Mucosa of stomach (tissue), 1 donor: Measurements from ENCODE around the gene ISY1.
"Not testable (repeated sequence)": the region's sequence is repeated elsewhere in the genome, so short reads cannot be mapped to it uniquely, and the experiment has no call there.

Source experiments
- H3K27me3 ChIP-seq: one replicate; pipeline ENCODE4 v1.7.0; 2013; ENCODE audit warnings: mild to moderate bottlenecking, low read length; ENCODE audit not compliant: control insufficient read depth, insufficient read depth
- H3K36me3 ChIP-seq: one replicate; pipeline ENCODE4 v1.7.0; 2013; ENCODE audit warnings: low read length; ENCODE audit not compliant: control insufficient read depth, insufficient read depth
- H3K4me1 ChIP-seq: one replicate; pipeline ENCODE4 v1.7.0; 2013; ENCODE audit warnings: mild to moderate bottlenecking, low read length; ENCODE audit not compliant: control insufficient read depth, insufficient read depth
- H3K4me3 ChIP-seq: one replicate; pipeline ENCODE4 v1.7.0; 2013; ENCODE audit warnings: low read length
- H3K9ac ChIP-seq: one replicate; pipeline ENCODE4 v1.7.0; 2013; ENCODE audit warnings: mild to moderate bottlenecking, low read length, moderate library complexity
- H3K9me3 ChIP-seq: one replicate; pipeline ENCODE4 v1.7.0; 2013; ENCODE audit warnings: mild to moderate bottlenecking, low read length, moderate library complexity; ENCODE audit not compliant: control insufficient read depth
- donor health status: Pancreatic carcinoma.

Gene ISY1

DNA sequence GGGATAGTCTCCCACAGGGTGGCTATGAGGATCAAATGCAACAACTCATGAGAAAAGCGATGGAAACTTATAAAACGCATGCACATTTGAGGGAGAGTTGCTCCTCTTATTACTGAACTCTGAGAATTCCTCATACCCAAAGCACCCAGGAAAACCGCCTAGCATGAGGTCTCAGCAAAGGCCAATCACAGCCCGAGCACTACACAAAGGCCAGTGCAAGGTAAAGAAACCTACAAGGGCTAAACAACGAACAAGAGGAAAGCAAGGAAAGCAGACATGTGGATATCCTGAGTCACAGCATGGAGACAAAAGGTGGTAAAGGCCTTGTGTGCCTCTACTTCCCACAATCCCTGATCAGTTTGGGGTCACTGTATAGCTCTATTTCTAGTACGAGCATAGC, 46.4 kb downstream of the ISY1 start:
- no peaks in the 10 kb centered on the region for H3K9me3 ChIP-seq
- H3K4me1 ChIP-seq = peaks cover 26% of the 10 kb centered on the region
- peaks cover 6% of the 10 kb centered on the region for H3K36me3 ChIP-seq
- no peak overlapping the region for H3K4me3 ChIP-seq
- H3K27me3 ChIP-seq = no peaks in the 10 kb centered on the region
- no peak overlapping the region for H3K9ac ChIP-seq

GRCh38 chr3:129112308-129113052, 48.4 kb downstream of the ISY1 start:
- peaks cover 10% of the 10 kb centered on the region for H3K4me1 ChIP-seq
- no peaks in the 10 kb centered on the region for H3K9me3 ChIP-seq
- no peak overlapping the region for H3K9ac ChIP-seq
- no peak overlapping the region for H3K4me3 ChIP-seq
- peaks cover 6% of the 10 kb centered on the region for H3K36me3 ChIP-seq
- H3K27me3 ChIP-seq = no peaks in the 10 kb centered on the region

GRCh38 chr3:129111076-129111780, 49.6 kb downstream of the ISY1 start:
- not testable (repeated sequence) for H3K4me3 ChIP-seq, H3K9ac ChIP-seq, H3K27me3 ChIP-seq, H3K4me1 ChIP-seq, H3K36me3 ChIP-seq, H3K9me3 ChIP-seq

DNA sequence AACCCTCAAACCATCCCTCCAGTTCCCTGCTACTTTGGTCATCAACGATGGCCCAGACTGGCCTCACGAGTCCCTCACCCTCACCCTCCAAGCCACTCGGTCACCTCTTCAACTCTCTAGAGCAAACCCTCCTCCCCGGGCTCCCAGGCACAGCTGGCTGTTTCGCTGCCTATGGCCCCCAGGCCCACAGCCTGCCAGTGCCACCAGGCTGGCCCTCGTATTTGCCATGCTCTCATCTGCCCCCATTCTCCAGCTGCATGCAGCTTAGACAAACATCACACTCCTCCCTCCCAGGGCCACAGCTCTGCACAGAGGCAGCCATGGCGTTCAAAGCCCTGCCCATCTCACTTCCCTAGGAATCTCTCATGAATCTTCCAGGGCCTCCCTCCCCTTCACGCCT, 53.1 kb downstream of the ISY1 start:
- Histone ChIP-seq H3K27me3 (no peaks in the 10 kb centered on the region), H3K9me3 (no peaks in the 10 kb centered on the region), H3K4me3 (no peak overlapping the region), H3K36me3 (no peaks in the 10 kb centered on the region), H3K4me1 (no peaks in the 10 kb centered on the region), H3K9ac (no peak overlapping the region)

DNA sequence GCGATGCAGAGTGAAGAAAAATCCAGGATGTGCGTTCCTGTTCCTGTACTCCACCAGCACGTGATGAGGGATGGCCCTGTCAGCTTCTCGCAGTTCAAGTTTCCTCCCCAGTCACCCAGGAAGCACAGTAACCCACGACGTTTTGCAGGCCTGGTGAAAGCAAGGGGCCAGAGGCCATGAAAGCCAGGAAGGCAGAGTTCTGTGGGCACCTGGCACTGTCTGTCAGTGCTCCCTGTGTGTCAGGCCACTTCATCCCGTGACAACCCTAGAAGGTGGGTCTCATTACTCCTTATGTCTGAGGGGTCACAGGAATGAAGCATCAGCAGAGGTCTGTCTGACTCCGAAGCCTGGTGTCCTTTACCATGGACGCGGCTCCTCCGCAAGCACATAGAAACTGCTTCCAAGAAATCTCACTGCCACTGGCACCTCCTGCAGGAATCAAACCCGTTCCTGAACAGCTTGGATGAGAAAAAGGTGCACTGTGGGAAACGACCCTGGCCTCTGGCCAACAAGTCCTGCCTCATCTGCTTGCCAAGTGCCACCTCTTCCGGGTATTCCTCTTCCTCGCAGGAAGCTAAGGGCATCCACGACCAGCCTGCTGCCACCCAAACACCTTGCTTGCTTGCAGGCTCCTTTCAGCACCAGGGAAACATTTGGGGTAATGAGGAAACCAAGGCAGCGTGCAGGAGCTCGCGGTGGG, 53.8 kb downstream of the ISY1 start:
- Histone ChIP-seq H3K36me3 (no peaks in the 10 kb centered on the region), H3K9ac (no peak overlapping the region), H3K9me3 (no peaks in the 10 kb centered on the region), H3K4me1 (no peaks in the 10 kb centered on the region), H3K27me3 (no peaks in the 10 kb centered on the region), H3K4me3 (no peak overlapping the region)

DNA sequence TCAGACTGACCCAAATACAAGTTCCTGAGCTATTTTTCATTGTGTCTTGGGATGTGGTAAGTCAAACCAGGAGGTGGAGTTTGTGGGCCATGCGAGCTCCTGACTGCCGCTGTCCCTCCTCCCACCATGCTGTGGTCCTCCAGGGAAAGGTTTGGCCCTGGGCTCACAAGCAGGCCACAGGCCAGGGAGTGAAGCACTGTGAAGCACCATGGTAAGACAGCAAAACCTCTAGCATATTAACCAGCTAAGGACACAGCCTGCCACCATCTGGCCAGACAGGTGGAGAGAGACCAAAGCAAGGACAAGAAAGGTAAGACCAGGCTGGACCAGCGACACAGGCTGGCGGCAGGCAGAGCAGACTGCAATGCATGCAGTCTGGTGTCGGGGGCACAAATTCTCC, 54.5 kb downstream of the ISY1 start:
- Histone ChIP-seq H3K9ac (no peak overlapping the region), H3K4me3 (no peak overlapping the region), H3K27me3 (no peaks in the 10 kb centered on the region), H3K4me1 (no peaks in the 10 kb centered on the region), H3K36me3 (no peaks in the 10 kb centered on the region), H3K9me3 (no peaks in the 10 kb centered on the region)

GRCh38 chr3:129105862-129106261, 55.0 kb downstream of the ISY1 start:
- Histone ChIP-seq H3K4me1 (no peaks in the 10 kb centered on the region), H3K36me3 (no peaks in the 10 kb centered on the region), H3K9me3 (no peaks in the 10 kb centered on the region), H3K4me3 (no peak overlapping the region), H3K27me3 (no peaks in the 10 kb centered on the region), H3K9ac (no peak overlapping the region)

GRCh38 chr3:129104498-129105079, 56.3 kb downstream of the ISY1 start:
- no peak overlapping the region for H3K4me3 ChIP-seq
- H3K36me3 ChIP-seq = no peaks in the 10 kb centered on the region
- no peaks in the 10 kb centered on the region for H3K27me3 ChIP-seq
- no peaks in the 10 kb centered on the region for H3K4me1 ChIP-seq
- H3K9ac ChIP-seq = no peak overlapping the region
- H3K9me3 ChIP-seq = no peaks in the 10 kb centered on the region

DNA sequence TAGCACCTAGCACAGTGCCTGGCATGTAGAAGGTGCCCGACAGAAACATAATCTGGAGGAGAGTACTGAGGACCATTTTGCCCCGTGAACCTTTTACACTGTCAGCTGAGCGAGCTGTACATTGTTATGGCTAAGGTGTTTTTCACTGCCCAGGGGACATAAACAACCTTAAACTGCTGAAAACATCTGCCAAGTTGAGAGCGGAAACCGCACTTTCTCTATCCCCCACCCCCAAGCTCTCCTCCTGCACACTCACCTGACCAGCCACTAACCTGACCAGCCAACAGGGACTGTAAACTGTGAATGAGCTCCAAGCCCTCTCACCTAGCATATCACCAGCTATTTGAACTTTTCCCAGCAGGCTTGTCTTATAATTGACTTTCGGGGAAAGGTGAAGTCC, 56.8 kb downstream of the ISY1 start:
- no peaks in the 10 kb centered on the region for H3K27me3 ChIP-seq
- H3K9ac ChIP-seq = no peak overlapping the region
- no peaks in the 10 kb centered on the region for H3K4me1 ChIP-seq
- no peak overlapping the region for H3K4me3 ChIP-seq
- no peaks in the 10 kb centered on the region for H3K9me3 ChIP-seq
- no peaks in the 10 kb centered on the region for H3K36me3 ChIP-seq

- Histone ChIP-seq H3K4me3 (no peak overlapping the region), H3K27me3 (no peaks in the 10 kb centered on the region), H3K4me1 (no peaks in the 10 kb centered on the region), H3K9ac (no peak overlapping the region), H3K9me3 (no peaks in the 10 kb centered on the region), H3K36me3 (no peaks in the 10 kb centered on the region)
These were observed 57.6 kb downstream of the ISY1 start for GRCh38 chr3:129103296-129103695.

GRCh38 chr3:129101370-129102138, 59.3 kb downstream of the ISY1 start:
- no peak overlapping the region for H3K4me3 ChIP-seq
- H3K4me1 ChIP-seq = no peaks in the 10 kb centered on the region
- no peaks in the 10 kb centered on the region for H3K36me3 ChIP-seq

More at GRCh38 chr3:129101370-129102138, 59.3 kb downstream of the ISY1 start:
- H3K27me3 ChIP-seq = no peaks in the 10 kb centered on the region
- H3K9ac ChIP-seq = no peak overlapping the region
- H3K9me3 ChIP-seq = no peaks in the 10 kb centered on the region
